ENCODE results near the gene SMU1.

The SMU1 gene

GRCh38 chr9:33076046-33077004 lies at the start of gene SMU1 (continued):
- peak; percentile 28 for TF ChIP-seq ZBTB26 (tag by site-specific recombination; optimal IDR thresholded peaks at IDR 0.05)
- TF ChIP-seq ZBTB21 (tag by site-specific recombination; IDR thresholded peaks at IDR 0.05): peak; percentile 84
- peak; percentile 30 for TF ChIP-seq PRDM10 (tag by site-specific recombination; IDR thresholded peaks at IDR 0.05)
- TF ChIP-seq ZNF530 (tag by site-specific recombination; IDR thresholded peaks at IDR 0.05; ENCODE audit: low read depth): no peak
- peak; percentile 70; the same call in 1 of the 2 replicates for TF ChIP-seq ZNF501 (tag by site-specific recombination; IDR thresholded peaks at IDR 0.05)
- TF ChIP-seq BCL11B (tag by site-specific recombination; IDR thresholded peaks at IDR 0.05; ENCODE audit: low read depth): 0 out of 2 replicates have a peak, but pooled peaks have one; percentile 23
- peak; percentile 79 for TF ChIP-seq GLIS2 (tag by site-specific recombination; IDR thresholded peaks at IDR 0.05)
- peak; percentile 66 for TF ChIP-seq ZNF518A (tag by site-specific recombination; conservative IDR thresholded peaks at IDR 0.05; ENCODE audit: low read depth)
- TF ChIP-seq INSM2 (tag by site-specific recombination; IDR thresholded peaks at IDR 0.05): no peak
- TF ChIP-seq ZNF37A (tag by site-specific recombination; IDR thresholded peaks at IDR 0.05): no peak
- peak; percentile 89 for TF ChIP-seq ZNF629 (tag by site-specific recombination; IDR thresholded peaks at IDR 0.05)
- TF ChIP-seq ZNF335 (tag by site-specific recombination; conservative IDR thresholded peaks at IDR 0.05): peak; percentile 70; the same call in 1 of the 2 replicates
- 0 out of 2 replicates have a peak, but pooled peaks have one; percentile 71 for TF ChIP-seq ZNF561 (tag by site-specific recombination; IDR thresholded peaks at IDR 0.05; ENCODE audit: borderline replicate concordance)
- TF ChIP-seq ZNF660 (tag by site-specific recombination; IDR thresholded peaks at IDR 0.05): peak; percentile 78
- TF ChIP-seq GLIS1 (tag by site-specific recombination; IDR thresholded peaks at IDR 0.05): peak; percentile 29; the same call in 1 of the 2 replicates
- TF ChIP-seq, protein P1, sequence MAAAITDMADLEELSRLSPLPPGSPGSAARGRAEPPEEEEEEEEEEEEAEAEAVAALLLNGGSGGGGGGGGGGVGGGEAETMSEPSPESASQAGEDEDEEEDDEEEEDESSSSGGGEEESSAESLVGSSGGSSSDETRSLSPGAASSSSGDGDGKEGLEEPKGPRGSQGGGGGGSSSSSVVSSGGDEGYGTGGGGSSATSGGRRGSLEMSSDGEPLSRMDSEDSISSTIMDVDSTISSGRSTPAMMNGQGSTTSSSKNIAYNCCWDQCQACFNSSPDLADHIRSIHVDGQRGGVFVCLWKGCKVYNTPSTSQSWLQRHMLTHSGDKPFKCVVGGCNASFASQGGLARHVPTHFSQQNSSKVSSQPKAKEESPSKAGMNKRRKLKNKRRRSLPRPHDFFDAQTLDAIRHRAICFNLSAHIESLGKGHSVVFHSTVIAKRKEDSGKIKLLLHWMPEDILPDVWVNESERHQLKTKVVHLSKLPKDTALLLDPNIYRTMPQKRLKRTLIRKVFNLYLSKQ (tag by site-specific recombination; IDR thresholded peaks at IDR 0.05; ENCODE audit: borderline replicate concordance): peak; percentile 5; the same call in 1 of the 2 replicates
- TF ChIP-seq ELK4 (IDR thresholded peaks at IDR 0.05; ENCODE audit: borderline replicate concordance, low read depth, low read length): no peak
- no peak for TF ChIP-seq ZNF837 (tag by site-specific recombination; IDR thresholded peaks at IDR 0.05)
- peak; percentile 95 for TF ChIP-seq ZFP69B (tag by site-specific recombination; IDR thresholded peaks at IDR 0.05)
- TF ChIP-seq, protein P2, sequence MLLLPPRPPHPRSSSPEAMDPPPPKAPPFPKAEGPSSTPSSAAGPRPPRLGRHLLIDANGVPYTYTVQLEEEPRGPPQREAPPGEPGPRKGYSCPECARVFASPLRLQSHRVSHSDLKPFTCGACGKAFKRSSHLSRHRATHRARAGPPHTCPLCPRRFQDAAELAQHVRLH (tag by site-specific recombination; IDR thresholded peaks at IDR 0.05): peak; percentile 53
- TF ChIP-seq ZBTB48 (tag by site-specific recombination; IDR thresholded peaks at IDR 0.05): no peak
- peak; percentile 96 for TF ChIP-seq ZBTB17 (tag by site-specific recombination; IDR thresholded peaks at IDR 0.05)
- TF ChIP-seq ZNF76 (tag by site-specific recombination; IDR thresholded peaks at IDR 0.05; ENCODE audit: borderline replicate concordance, low read depth): 0 out of 2 replicates have a peak, but pooled peaks have one; percentile 22
